Natural killer cell treated with Interleukin-12 subunit alpha and Interleukin-12 subunit beta and Interleukin-15 and Interleukin-18, amount 100 ng/mL, for 72 hours (primary cell): ENCODE data around the gene LRCH4. TPM values are rescaled to one million over a fixed set of nuclear protein-coding genes. Genes with fewer than 3 reads are reported as not detected.
"Not testable (repeated sequence)": the region's sequence is repeated elsewhere in the genome, so short reads cannot be mapped to it uniquely, and the experiment has no call there.

Experiments
- ATAC-seq, 2 donors: fragments of 150-1000 bp; cut with Tn5 transposase in 1 of 2; sonication (Bioruptor Pico), chemical (Tn5 transposase) in 1 of 2; 2 replicates each; pipeline ENCODE4 v1.10.0; 2021
- DNase-seq: peaks from one replicate; pipeline ENCODE4 v3.0.0; 2022; ENCODE audit warnings: low spot score
- H3K27ac Mint-ChIP-seq, 2 donors: 1 replicate in 1 of 2; 2 replicates in 1 of 2; pipeline ENCODE4 v1.8.0; 2022; ENCODE audit warnings: mixed read lengths in 2 of 2, mild to moderate bottlenecking in 1 of 2, moderate library complexity in 1 of 2
- H3K27me3 Mint-ChIP-seq, 2 donors: 1 replicate in 1 of 2; 2 replicates in 1 of 2; pipeline ENCODE4 v1.8.0; 2022; ENCODE audit warnings: mixed read lengths in 2 of 2
- H3K36me3 Mint-ChIP-seq: one replicate; pipeline ENCODE4 v1.8.0; 2022; ENCODE audit warnings: mixed read lengths
- H3K4me1 Mint-ChIP-seq, 2 donors: 1 replicate in 1 of 2; 2 replicates in 1 of 2; pipeline ENCODE4 v1.8.0; 2022; ENCODE audit warnings: low read depth in 2 of 2, mixed read lengths in 2 of 2, mild to moderate bottlenecking in 1 of 2
- H3K4me3 Mint-ChIP-seq: one replicate; pipeline ENCODE4 v1.8.0; 2022; ENCODE audit warnings: mixed read lengths
- H3K9me3 Mint-ChIP-seq: 2 replicates; pipeline ENCODE4 v1.8.0; 2022; ENCODE audit warnings: mixed read lengths
- total RNA-seq, 2 donors: library from RNA; stranded (reverse); gene quantifications; one replicate each; pipeline ENCODE4 v1.2.3, GENCODE V29; 2022

Gene LRCH4
- total RNA-seq, 2 donors from 2014 or later = 125 to 150 TPM

DNA sequence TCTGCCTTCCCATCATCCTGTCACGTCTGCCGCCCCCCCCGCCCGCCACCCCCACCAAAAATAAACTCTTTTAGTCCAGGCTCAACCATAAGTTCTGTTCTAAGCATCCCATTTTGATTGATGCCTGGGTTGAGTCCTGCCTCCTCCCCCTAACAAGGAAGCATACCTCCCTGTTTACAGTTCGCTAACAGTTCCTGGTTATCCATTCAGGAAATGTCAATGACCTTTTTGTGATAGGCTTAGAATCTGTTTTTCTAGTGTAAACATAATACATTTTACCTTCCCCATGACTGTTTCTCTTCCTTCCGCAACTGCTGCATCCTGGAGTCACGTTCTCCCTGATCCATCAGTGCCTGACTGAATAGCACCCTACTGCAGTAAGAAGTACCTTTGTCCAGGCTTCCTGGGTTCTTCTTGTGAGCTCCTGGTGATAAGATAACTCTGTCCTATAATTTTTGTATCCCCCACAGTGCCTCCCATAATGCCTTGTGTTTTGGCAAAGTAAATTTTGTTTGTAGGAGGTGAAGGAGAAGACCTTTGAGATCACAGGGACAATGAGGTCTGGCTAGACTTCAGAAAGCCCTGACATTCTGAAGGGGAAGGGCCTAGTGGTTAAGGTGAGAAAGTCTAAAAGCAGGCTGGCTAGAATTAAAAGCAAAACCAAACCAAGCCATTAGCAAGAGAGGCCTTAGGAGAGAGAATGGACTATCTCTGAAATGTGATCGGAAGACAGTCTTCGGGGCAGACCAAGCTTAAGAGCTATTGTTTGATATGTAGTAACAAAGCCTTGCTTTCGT lies 39.6 kb downstream of the LRCH4 start:
- peaks cover 6% of the 10 kb centered on the region for H3K36me3 Mint-ChIP-seq
- peak; percentile 68 to 80 for ATAC-seq

DNA sequence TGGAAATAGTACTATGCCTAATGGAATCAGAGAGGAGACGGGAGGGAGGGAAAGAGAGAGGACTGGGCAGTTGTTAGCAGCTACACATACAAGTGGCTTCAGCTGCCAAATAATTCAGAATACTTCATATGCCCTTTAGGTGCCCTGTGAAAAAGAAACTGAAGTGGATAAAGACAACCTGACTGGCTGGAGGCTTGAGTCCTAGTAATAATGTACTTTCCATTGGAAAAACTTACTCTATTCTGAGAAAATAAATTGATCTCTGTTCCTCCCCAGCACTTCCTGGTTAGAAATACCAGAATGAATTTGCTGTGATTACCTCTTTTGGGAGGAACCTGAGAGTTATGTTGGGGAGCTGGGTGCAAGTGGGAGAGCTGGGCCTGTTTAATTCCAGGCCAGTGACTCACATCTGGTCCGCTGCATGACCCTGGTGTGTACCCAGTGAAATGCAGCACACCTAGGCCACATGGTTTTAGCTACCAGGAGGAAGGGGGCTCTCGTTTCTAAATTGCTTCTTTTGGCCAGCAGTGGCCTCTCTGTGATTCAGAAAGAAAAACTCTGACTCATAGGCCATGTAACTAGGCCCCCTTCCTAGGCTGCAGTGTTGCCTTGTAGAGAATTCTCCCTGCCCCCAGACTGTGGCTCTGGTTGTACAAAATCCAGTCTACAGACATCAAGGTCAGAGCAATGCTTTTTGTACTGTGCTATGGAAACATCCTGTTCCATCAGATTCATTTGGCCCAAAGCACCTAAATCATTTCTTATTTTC lies 40.4 kb downstream of the LRCH4 start:
- Mint-ChIP-seq H3K4me3 (peak overlapping the region; percentile 88), H3K27me3 (no peaks in the 10 kb centered on the region), H3K9me3 (no peaks in the 10 kb centered on the region), H3K36me3 (peaks cover 9% of the 10 kb centered on the region), H3K27ac (peak overlapping the region; percentile 87 to 91), H3K4me1 (peaks cover 73 to 91% of the 10 kb centered on the region in 2 donors)
- peak; percentile 86 to 88 for ATAC-seq
- peak; percentile 70 for DNase-seq

More for the DNA sequence above, 39.6 kb downstream of the LRCH4 start:
- DNase-seq = no peak
- H3K27ac Mint-ChIP-seq = peak overlapping the region; percentile 87 to 91
- H3K9me3 Mint-ChIP-seq = no peaks in the 10 kb centered on the region
- no peaks in the 10 kb centered on the region for H3K27me3 Mint-ChIP-seq
- peaks cover 71 to 89% of the 10 kb centered on the region in 2 donors for H3K4me1 Mint-ChIP-seq
- peak overlapping the region; percentile 88 for H3K4me3 Mint-ChIP-seq

DNA sequence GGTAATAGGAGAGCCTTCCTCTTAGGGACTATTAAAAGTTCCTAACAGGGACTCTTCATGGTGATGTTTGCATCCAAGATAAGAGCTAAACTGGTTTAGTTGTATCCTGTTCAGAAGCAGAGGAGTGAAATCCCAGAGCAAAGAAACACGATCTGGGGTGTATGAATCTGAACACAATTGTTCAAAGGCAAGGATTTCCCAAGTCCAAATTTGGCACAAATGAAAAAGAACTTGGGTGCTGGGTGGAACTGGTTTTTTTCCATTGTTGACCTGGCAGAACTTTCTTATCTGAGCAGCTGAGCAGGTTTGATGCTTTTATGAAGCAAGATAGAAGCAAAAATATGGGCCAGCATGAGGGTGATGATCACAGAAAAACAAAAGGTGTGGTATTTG lies 41.0 kb downstream of the LRCH4 start:
- H3K9me3 Mint-ChIP-seq = no peaks in the 10 kb centered on the region
- DNase-seq (no peak), ATAC-seq (no peak)
- H3K36me3 Mint-ChIP-seq = peaks cover 5% of the 10 kb centered on the region
- peak overlapping the region; percentile 87 to 91 for H3K27ac Mint-ChIP-seq
- H3K4me3 Mint-ChIP-seq = peak overlapping the region; percentile 88
- H3K27me3 Mint-ChIP-seq = no peaks in the 10 kb centered on the region
- peaks cover 68 to 86% of the 10 kb centered on the region in 2 donors for H3K4me1 Mint-ChIP-seq

DNA sequence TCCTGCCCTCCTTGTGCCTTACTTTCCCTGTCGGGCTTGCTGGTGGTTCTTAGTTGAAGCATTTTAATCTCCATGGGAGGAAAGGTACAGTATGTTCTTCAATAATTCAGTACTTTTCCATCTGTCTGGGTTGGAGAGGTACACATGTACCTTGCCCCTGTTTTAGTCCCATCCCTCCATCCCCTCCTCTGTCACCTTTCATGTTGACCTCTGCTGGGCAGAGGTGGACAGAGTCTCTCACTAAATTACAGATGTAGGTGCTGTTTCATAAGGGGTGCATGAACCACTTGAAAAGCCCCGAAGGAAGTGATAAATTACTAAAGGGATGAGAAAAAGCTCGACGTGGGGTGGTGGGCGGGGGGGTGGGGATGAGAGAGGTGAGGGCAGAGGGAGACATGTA lies 41.5 kb downstream of the LRCH4 start:
- H3K4me3 Mint-ChIP-seq = peak overlapping the region; percentile 88
- H3K9me3 Mint-ChIP-seq = no peaks in the 10 kb centered on the region
- peaks cover 72 to 87% of the 10 kb centered on the region in 2 donors for H3K4me1 Mint-ChIP-seq
- ATAC-seq = no peak
- DNase-seq = no peak
- H3K36me3 Mint-ChIP-seq = peaks cover 5% of the 10 kb centered on the region
- peak overlapping the region; percentile 87 to 91 for H3K27ac Mint-ChIP-seq
- H3K27me3 Mint-ChIP-seq = no peaks in the 10 kb centered on the region

DNA sequence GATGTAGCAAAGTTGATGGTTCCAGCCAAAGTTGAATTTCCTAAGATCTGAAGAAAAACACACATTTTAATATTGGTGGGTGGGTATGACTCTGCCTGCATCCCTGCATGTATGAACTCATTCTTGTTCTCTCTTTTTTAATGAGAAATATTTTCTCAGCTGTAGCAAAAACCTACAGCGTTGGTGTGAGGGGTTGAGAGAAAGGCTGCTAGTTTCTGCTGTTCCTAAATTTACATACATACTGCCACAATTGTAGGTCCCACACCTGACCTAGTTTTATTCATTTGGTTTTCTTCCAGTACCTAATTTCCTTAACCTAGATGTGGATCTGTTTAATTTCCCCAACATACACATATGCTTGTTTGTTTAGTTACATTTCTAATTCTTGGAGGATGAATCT lies 42.3 kb downstream of the LRCH4 start:
- Mint-ChIP-seq H3K27me3 (no peaks in the 10 kb centered on the region), H3K4me1 (peaks cover 74 to 89% of the 10 kb centered on the region in 2 donors), H3K9me3 (no peaks in the 10 kb centered on the region), H3K27ac (peak overlapping the region; percentile 87 to 91), H3K4me3 (peak overlapping the region; percentile 88), H3K36me3 (peaks cover 5% of the 10 kb centered on the region)
- DNase-seq = no peak
- no peak for ATAC-seq

DNA sequence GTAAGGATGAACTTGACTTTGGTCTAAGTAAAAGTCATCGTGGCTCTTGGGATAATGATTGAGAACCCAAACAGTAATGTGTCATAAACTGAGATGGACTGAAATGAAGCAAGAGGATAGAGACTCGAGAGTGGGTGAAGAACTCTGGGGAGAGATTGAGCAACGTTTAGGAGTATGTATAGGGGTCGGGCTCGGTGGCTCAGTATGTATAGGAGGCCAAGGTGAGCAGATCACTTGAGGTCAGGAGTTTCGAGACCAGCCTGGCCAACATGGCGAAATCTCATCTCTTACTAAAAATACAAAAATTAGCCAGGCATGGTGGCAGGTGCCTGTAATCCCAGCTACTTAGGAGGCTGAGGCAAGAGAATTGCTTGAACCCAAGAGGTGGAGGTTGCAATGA lies 44.6 kb downstream of the LRCH4 start:
- H3K4me1 Mint-ChIP-seq = peaks cover 63 to 71% of the 10 kb centered on the region in 2 donors
- not testable (repeated sequence) for H3K36me3 Mint-ChIP-seq, ATAC-seq, DNase-seq, H3K27me3 Mint-ChIP-seq, H3K9me3 Mint-ChIP-seq
- peak overlapping the region; percentile 88 for H3K4me3 Mint-ChIP-seq
- peak overlapping the region in 1 of 2 donors; percentile 87 for H3K27ac Mint-ChIP-seq

DNA sequence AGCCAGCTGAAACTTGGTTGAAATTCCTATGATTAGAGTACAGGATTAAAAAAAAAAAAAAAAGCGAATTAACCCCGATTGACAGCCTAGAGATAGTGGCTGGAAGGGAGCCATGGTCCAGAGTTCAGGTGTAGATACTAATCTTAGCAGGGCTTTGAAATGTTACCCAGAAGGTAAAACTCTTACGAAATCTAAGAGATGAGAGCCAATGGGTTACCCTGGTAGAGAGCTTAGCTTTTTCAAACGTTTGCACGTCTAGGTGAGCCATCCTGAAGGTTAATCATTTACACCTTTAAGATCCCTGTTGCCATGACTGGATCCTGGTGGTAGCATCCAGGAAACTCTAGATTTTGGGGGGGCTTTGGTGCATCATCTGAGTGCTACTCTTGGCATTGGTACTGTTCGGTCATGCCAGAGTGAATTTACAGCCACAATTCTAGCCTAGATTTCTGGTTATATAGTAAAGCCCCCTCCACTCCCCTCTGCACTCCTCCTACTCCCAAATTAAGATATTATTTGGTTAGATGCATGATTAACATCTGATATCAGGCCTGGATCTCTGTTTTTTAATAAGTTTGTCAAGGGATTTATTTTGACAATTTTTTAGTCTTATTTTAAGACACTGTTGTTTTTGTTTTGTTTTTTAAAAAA lies 45.7 kb downstream of the LRCH4 start:
- H3K36me3 Mint-ChIP-seq = peaks cover 5% of the 10 kb centered on the region
- H3K27ac Mint-ChIP-seq = peak overlapping the region; percentile 85 to 93
- no peaks in the 10 kb centered on the region for H3K9me3 Mint-ChIP-seq
- ATAC-seq (no peak), DNase-seq (no peak)
- H3K4me3 Mint-ChIP-seq = peak overlapping the region; percentile 88
- H3K27me3 Mint-ChIP-seq = no peaks in the 10 kb centered on the region
- H3K4me1 Mint-ChIP-seq = peaks cover 53 to 60% of the 10 kb centered on the region in 2 donors

DNA sequence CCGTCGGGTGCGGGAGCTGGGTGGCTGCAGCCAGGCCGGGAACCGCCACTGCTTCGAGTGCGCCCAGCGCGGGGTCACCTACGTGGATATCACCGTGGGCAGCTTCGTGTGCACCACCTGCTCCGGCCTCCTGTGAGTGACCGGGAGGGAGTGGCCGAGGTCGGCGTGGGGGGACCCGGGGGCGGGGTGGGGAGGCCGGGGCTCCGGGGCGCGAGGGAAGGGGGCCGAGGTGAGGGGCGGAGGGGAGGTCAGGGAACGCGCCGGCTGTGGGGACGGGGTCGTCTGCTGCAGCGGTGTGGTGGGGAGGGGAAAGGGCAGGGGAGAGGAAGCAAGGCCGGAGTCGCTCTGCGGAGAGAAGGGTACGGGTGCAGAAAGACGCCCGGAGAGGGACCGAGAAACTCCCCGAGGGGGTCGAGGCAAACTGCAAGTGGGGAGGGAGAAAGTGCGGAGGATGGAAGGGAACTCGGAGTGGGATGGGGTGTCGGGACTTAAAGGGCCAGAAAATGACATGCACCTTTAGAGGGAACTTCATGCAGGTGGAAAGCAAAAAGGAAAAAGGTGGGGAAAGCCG lies 46.4 kb downstream of the LRCH4 start:
- no peak for DNase-seq
- Mint-ChIP-seq H3K36me3 (peaks cover 5% of the 10 kb centered on the region), H3K4me1 (peaks cover 46 to 53% of the 10 kb centered on the region in 2 donors), H3K27ac (peak overlapping the region; percentile 85 to 93), H3K27me3 (no peaks in the 10 kb centered on the region), H3K9me3 (no peaks in the 10 kb centered on the region), H3K4me3 (peak overlapping the region; percentile 88)
- no peak for ATAC-seq

DNA sequence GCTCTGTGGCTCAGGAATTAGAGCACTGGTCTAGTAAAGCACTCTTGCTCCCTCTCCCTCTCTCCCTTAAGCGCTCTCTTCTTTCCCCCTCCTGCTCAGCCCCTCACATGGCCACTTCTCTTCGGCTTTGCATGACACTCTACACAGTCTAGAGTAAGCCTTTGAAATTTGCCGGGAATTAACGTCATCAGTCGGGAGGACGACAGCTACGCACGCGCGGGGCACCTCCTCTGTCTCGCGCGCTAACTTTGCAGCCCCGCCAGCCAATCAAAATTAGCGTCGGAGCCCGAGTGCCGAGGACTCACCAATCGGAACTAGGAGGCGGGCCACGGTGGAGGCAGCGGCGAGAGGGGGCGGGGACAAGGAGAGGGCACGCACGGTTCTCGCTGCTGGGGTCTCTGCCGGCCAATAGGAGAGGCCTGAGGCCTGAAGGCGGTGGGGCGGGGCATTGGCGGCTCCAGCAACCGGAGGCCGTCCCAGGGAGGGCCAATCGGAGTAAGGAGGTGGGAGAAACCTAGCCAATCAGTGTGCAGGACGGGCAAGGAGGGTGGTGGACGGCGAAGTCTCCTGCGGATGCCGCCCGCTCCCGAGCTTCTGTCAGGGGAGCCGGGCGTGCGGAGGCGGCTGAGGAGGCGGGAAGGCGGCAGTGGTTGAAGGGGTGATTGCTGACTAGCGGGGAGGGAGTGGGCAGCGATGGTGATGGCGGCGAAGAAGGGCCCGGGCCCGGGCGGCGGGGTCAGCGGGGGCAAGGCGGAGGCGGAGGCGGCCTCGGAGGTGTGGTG lies 47.1 kb downstream of the LRCH4 start, which contains the start of gene AGFG2:
AGFG2 (plus strand) TSS at position 550 of the 782 bp plus-strand sequence; CDS start at position 694, 144 bp downstream.
- Mint-ChIP-seq H3K4me3 (peak within 1 kb of the TSS; percentile 88), H3K9me3 (no peaks in the 10 kb centered on the region), H3K36me3 (peaks cover 5% of the 10 kb centered on the region), H3K27ac (peak within 1 kb of the TSS; percentile 85 to 93), H3K4me1 (peaks cover 39 to 46% of the 10 kb centered on the region in 2 donors), H3K27me3 (no peaks in the 10 kb centered on the region)
- DNase-seq = peak; percentile 100
- ATAC-seq = peak; percentile 98 to 99

DNA sequence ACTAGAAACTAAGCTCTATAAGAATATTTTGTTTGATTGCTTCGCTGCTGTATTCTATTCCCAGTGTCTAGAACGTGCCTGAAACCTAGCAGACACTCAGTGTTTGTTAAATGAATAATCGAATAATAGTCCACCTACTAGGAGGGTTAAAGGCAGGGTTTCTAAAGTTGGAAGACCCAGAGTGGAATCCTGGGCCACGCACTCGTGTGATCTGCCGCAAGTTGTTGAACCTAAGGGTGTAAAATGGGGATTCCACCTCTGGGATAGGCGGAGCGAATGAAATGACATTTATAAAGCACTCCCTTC lies 47.6 kb downstream of the LRCH4 start:
- H3K27ac Mint-ChIP-seq = peak overlapping the region; percentile 85 to 93
- DNase-seq = no peak
- no peak for ATAC-seq
- peaks cover 34 to 41% of the 10 kb centered on the region in 2 donors for H3K4me1 Mint-ChIP-seq
- H3K4me3 Mint-ChIP-seq = peak overlapping the region; percentile 88
- H3K9me3 Mint-ChIP-seq = no peaks in the 10 kb centered on the region
- no peaks in the 10 kb centered on the region for H3K27me3 Mint-ChIP-seq
- peaks cover 5% of the 10 kb centered on the region for H3K36me3 Mint-ChIP-seq

DNA sequence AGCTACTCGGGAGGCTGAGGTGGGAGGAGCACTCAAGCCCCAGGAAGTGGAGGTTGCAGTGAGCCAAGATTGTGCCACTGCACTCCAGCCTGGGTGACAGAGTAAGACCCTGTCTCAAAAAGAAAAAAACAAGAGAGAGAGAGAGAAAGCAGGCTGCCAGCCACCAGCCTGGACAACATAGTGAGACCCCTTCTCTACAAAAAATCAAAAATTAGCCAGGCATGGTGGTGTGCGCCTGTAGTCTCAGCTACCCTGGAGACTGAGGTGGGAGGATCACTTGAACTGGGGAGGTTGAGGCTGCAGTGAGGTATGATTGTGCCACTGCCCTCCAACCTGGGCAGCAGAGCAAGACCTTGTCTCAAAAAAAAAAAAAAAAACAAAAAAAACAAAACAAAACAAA lies 49.2 kb downstream of the LRCH4 start:
- H3K36me3 Mint-ChIP-seq, DNase-seq, ATAC-seq, H3K27me3 Mint-ChIP-seq, H3K27ac Mint-ChIP-seq, H3K9me3 Mint-ChIP-seq, H3K4me3 Mint-ChIP-seq: not testable (repeated sequence)
- peaks cover 22 to 26% of the 10 kb centered on the region in 2 donors for H3K4me1 Mint-ChIP-seq

DNA sequence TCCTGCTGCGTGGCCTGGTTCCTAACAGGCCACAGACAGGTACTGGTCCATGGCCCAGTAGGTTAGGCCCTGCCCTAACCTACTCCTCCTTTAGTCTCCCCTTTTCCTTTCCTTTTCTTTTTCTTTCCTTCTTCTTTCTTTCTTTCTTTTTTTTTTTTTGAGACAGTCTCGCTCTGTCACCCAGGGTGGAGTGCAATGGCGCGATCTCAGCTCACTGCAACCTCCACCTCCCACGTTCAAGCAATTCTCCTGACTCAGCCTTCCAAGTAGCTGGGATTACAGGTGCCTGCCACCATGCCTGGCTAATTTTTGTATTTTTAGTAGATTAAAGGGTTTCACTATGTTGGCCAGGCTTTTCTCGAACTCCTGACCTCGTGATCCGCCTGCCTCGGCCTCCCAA lies 49.9 kb downstream of the LRCH4 start:
- not testable (repeated sequence) for H3K36me3 Mint-ChIP-seq, DNase-seq, H3K9me3 Mint-ChIP-seq, H3K27me3 Mint-ChIP-seq, H3K4me3 Mint-ChIP-seq, H3K27ac Mint-ChIP-seq, ATAC-seq
- peaks cover 18 to 19% of the 10 kb centered on the region in 2 donors for H3K4me1 Mint-ChIP-seq
